Stimulated activated CD4-positive, alpha-beta T cell treated with anti-CD3 and anti-CD28 coated beads, Interleukin-2, amount 100 ng/mL, for 48 hours (primary cell): Measurements from ENCODE around the gene LIPC.

Source experiments
- DNase-seq, 2 donors: peaks; one replicate each; pipeline ENCODE4 v3.0.0-alpha.2; 2020

The LIPC gene

GRCh38 chr15:58477170-58477569, 45.4 kb downstream of the LIPC start:
- no peak for DNase-seq

GRCh38 chr15:58478035-58478434, 46.2 kb downstream of the LIPC start:
- no peak for DNase-seq

DNA sequence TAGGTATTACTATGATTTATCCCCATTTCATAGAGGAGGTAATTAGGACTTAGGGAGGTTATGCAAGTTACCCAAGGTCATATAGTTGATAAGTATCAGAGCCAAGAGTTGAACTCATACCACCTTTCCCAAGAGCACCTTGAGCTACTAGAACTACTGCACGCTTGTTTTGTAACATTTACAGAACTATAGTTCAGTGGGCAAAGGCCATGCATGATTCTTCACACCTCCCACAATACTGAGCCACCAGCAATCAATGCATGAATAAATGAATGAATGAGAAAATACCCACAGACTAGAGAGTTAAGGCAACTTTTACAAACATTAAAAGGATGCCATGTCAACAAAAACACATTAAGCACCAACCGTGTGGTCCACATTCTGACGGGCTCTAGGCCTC, 46.8 kb downstream of the LIPC start:
- DNase-seq, result no peak

- no peak for DNase-seq
Observed at GRCh38 chr15:58479941-58480340, 48.1 kb downstream of the LIPC start.

DNA sequence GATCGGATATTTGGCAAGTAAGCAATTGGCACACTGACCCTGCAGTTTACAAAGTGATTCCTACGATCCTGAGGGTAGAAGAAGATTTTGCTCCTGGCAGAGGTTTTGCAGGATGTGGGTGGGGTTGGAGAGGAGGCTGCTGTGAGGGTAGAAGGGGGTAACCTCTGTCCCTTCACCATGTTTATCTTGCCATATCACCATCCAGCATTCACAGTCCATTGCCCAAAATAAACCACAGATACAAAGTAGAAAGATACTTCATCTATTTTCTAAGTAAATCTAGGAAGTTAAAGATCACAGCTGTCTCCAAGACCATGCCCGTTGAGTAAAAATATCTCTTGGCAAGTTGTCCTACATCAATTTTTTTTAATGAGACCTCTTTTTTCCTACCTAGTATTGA, 51.6 kb downstream of the LIPC start:
- DNase-seq, result no peak

- DNase-seq, result no peak
Observed at GRCh38 chr15:58484791-58485600, 53.2 kb downstream of the LIPC start.

- DNase-seq, result no peak
Observed at GRCh38 chr15:58486062-58486461, 54.3 kb downstream of the LIPC start.

- no peak for DNase-seq
Observed at GRCh38 chr15:58486564-58486963, 54.8 kb downstream of the LIPC start.

GRCh38 chr15:58487041-58487723, 55.4 kb downstream of the LIPC start:
- no peak for DNase-seq

- DNase-seq, result no peak
Observed at GRCh38 chr15:58487724-58488120, 55.9 kb downstream of the LIPC start.

DNA sequence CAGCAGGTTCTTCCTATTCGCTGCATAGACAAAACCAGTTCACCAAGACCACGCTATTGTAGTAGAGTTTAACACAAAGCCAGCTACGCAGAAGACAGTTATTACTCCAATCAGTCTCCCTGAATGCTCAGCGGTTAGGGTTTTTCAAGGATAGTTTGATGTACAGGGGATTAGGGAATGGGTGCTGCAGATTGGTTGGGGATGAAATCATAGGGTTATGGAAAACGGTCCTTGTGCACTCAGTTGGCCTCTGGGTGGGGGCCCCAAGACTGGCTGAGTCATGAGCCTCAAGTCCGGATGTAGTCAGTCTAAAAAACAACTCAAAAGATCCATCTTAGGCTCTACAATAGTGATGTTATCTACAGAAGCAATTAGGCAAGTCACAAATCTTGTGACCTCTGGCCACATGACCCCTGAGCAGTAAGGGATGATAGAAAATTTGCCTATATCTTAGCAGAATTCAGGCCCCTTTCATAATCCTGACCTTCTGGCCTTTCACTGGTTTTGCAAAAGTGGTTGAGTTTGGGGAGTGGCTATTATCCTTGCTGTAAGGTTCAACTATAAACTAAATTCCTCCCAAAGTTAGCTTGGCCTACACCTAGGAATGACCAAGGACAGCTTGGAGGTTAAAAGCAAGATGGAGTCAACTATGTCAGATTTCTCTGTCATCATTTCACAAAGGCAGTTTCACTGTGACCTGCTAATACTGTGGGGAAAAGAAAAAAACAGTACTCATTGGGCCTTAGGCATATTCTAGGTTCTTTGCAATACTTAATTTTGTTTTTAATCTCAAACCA, 57.7 kb downstream of the LIPC start:
- no peak for DNase-seq

DNA sequence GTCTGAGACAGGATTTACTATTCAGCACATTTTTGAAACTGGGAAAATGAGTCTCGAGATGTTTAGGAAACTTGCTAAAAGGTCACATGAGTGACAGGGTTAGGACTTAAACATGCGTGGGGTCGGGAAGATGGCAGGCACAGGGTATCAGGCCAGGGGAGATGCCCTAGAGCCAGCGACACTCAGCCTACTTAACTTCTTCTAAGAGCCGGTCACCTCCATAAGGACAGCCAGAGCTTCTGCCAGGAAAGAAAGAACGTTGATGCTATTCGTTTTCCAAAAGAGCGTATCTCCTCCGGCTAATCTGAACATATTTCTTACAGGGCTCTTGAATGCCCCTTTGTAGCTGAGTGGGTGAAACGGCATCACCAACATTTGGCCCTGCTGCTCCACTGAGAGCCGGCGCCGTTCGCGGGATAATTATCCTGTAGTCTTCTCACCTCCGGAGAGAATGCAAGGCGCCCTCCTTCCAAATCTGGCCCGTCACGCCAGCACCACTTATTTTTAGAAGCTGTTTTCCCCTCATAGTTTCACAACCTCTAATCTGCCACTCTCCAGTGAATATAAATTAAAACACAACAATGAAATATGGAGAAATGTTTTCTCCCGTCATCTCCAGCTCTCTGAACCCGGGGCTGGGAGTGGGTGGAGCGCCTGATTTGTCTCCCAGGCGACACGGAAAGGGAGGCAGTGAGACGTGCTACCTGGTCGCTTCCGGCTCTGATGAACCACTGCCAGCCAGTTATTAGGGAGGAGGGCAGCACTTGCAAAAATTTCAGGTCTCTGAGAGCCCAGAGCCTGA, 58.5 kb downstream of the LIPC start:
- DNase-seq, result no peak

DNA sequence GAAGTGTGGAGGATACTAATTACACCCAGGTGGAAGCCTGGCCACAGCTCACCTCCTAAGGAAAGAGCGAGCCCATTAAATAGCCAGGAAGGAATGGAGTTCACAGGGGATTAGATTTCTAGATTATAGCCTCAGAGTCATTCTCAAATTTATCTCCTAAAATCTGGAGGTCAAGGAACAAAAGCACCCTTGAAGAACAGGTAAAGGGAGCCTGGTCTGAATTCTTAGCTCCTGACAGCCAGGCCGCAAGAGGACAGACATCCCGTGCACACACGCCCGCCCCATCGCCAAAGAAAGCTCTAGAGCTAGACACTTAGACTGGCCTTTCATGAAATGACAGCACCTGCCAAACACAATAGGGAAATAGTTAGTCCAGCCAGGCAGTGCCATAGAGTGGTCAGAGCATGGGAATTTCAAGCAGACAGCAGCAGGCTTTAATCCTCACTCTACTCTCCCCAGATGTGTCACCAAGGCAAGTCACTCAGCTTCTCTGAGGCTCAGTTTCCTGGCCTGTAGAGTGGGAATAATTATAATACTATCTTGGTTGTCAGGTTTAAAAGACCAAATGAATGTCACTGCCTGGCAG, 59.2 kb downstream of the LIPC start:
- DNase-seq, result no peak

DNA sequence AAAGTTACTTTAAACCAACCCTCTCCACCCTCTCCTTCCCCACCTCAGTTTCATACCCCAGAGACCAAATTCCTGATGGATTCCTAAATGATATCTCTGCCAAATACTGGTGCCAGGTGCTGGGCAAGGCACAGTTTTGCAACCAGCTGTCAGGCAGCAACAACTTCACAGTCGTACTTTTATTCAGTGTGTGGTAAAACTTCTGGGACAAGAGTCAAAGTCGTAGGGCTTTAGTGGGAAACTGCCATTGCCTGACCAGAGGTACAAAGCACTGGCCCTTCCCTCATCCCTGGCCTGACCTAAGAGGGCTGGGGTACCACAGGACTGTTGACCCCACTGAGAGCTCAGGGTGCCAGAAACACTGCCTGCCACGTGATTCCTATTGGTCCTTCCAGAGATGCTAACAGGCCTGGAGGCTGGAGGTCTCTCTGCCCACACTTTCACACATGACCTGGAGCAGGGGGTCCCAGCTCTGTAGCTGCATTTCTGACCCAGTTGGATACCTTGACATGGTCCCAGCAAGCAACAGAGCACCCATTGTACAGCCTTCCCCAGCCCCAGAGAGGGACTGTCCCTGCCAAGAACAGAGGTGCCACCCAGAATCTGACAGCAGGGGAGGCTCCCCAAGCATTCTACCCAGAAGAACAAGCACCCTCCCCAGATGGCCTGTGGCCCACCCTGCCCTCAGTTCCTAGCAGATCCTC, 59.9 kb downstream of the LIPC start:
- no peak for DNase-seq

DNA sequence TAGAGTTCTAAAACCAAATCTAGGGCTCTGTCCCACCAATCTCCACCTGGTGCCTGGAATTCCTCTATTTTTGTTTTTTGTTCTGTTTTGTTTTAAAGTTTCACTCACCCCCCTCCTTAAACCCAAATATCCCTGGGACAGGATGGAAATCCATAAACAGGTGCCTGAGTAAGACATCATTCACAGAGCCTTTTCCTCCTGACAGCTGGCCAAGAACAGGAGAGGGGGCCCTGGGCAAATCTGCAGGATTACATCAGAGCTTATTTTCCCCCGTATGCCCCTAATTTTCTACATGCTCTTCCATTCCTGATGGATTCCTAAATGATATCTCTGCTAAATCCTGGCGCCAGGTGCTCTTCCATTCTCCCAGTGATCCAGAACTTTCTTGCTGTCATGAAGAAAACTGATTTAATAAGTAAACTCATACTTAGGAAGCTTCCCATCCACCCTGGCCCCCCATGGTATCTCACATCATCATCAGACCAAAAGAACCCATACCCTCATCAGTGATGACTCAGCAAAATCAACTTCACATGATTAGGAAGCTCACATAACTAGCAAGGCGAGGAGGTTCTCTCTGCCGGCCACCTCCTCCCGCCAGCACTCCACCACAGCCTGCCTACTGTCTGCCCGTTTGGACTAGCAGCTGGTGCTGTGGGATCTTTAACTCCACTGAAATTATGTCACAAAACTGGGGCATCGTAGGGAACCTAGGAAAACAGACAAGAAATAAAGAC, 61.0 kb downstream of the LIPC start:
- DNase-seq, result no peak

DNA sequence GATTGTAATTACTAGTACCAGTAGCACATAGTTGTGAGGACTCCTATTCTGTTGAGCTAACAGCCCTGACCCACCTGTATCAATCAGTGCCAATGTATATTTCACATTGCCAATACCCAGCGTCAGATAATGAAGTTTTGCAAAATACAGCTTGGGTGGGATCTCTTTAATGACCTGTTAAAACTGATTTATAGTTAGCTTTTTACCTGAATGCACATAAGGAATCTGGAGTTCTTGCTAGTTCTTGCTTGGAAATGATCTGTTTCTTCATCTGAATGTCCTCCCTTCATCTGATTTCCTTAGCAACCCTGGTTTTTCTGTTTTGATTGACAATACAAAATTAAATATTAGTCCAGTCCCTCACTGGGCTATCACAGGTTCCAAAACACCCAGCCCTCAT, 62.8 kb downstream of the LIPC start:
- DNase-seq, result no peak

GRCh38 chr15:58495891-58496408, 64.2 kb downstream of the LIPC start:
- DNase-seq, result no peak

DNA sequence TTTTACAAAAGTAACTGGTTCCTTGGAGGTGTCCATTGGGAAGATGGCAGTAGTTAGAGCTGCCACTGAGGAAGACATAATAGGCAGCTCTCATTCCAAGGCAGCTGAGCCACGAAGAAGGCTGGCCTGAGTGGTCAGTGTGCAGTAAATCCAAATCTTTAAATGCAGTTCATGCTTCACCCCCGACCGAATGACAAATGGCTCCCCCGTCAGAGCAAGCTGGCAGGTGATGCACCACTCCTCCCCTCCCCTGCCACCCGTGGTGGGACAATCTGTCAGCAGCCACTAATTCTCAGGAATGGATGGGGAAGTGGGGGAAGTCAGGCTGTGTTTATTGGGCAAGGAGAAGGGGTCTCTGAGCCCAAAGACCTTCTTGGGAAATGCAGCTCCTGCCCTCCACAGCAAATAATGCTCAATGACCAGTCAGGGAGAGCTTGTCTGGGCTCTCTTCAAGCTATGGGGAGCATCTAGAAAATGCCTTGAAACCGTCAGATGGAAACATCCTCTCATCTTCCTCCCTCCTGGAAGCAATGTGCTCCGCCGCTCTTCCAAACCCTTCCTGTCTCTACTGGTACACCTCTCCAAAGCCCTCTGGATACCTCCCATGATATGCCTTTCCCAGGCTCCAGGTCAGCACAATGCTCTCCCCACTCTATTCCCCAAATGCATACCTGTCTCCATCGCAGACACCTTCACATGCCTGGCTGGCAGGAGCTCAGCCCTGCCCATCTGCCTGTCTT, 65.4 kb downstream of the LIPC start:
- no peak for DNase-seq

DNA sequence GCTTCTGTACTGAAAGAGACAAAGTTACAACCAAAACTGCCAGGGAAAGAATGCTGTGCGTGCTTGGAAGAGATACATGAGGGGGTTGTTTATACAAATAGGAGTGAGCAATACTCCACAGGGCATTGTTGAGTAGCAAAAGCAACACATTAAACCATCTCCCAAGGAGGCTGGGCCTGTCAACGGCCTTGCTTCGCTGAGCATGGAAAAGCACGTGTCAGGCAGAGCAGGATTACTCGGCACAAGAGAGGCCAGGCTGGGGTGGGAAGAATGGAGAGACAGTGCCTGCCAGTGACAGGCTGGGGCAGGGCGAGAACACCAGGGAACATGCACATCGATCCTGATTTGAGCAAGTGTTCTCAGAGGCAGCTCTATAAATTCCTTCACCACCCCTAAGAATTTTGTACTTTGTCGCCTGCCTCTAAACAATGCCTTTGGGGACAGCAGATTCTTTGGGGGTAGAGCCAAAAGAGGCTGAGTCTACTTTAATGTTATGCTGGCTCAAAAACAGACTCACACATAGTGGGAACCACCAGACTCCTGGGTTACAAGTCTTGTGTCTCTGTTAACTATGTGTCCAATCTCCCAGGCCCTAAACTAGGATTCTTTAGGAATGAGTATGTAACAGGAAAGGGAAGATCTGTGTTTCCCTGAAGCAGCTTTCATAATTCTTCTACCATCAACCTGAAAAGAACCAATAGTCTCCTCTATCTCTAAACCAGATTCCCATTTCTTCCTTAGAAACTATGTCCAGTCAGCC, 67.2 kb downstream of the LIPC start:
- no peak for DNase-seq
